Activated CD4-positive, alpha-beta memory T cell treated with anti-CD3 and anti-CD28 coated beads for 36 hours (primary cell): ENCODE measurements around the gene ESRRG. TPM values are rescaled to one million over a fixed set of nuclear protein-coding genes. Genes with fewer than 3 reads are reported as not detected.

Source experiments
- CTCF ChIA-PET: fragments of 350-600 bp; sonication (Branson Sonifier 250); formaldehyde crosslinking; loops from one replicate; lab custom pipeline; 2021; ENCODE audit warnings: antibody characterized with exemption, inconsistent platforms; lab: Charles Lee
- POLR2A ChIA-PET: fragments of 350-600 bp; sonication (Branson Sonifier 250); formaldehyde crosslinking; loops from one replicate; lab custom pipeline; 2021; ENCODE audit warnings: antibody characterized with exemption; lab: Charles Lee
- DNase-seq: peaks from one replicate; pipeline ENCODE4 v3.0.0-alpha.2; 2020
- H3K27ac Mint-ChIP-seq: one replicate; pipeline ENCODE4 v1.8.0; 2021; ENCODE audit warnings: mixed read lengths
- H3K27me3 Mint-ChIP-seq: one replicate; pipeline ENCODE4 v1.8.0; 2021; ENCODE audit warnings: mixed read lengths
- H3K36me3 Mint-ChIP-seq: one replicate; pipeline ENCODE4 v1.8.0; 2021; ENCODE audit warnings: mixed read lengths
- H3K4me1 Mint-ChIP-seq: one replicate; pipeline ENCODE4 v1.8.0; 2021; ENCODE audit warnings: low read depth, mixed read lengths
- H3K4me3 Mint-ChIP-seq: one replicate; pipeline ENCODE4 v1.8.0; 2021; ENCODE audit warnings: mild to moderate bottlenecking, mixed read lengths
- H3K9me3 Mint-ChIP-seq: one replicate; pipeline ENCODE4 v1.8.0; 2021; ENCODE audit warnings: mixed read lengths
- intact Hi-C: fragments of 100-400 bp; cut with micrococcal nuclease; formaldehyde crosslinking; loops from one replicate; pipeline ENCODE4 v1.15.1; 2023
- total RNA-seq, 2 experiments: library from RNA; stranded (reverse); gene quantifications; one replicate each; pipeline ENCODE4 v1.2.3, GENCODE V29; 2021

The ESRRG gene
- total RNA-seq, 2 experiments from 2014 or later = not detected

- POLR2A ChIA-PET = no interaction called here
- H3K27ac Mint-ChIP-seq = no peak overlapping the region
- no peaks in the 10 kb centered on the region for H3K27me3 Mint-ChIP-seq
- CTCF ChIA-PET = no interaction called here
- DNase-seq = no peak
- H3K36me3 Mint-ChIP-seq = no peaks in the 10 kb centered on the region
- intact Hi-C loops = no loop called here
- peaks cover 11% of the 10 kb centered on the region for H3K9me3 Mint-ChIP-seq
- H3K4me1 Mint-ChIP-seq = no peaks in the 10 kb centered on the region
- no peak overlapping the region for H3K4me3 Mint-ChIP-seq
Measured at GRCh38 chr1:216614011-216614934, 109.0 kb downstream of the ESRRG start.

DNA sequence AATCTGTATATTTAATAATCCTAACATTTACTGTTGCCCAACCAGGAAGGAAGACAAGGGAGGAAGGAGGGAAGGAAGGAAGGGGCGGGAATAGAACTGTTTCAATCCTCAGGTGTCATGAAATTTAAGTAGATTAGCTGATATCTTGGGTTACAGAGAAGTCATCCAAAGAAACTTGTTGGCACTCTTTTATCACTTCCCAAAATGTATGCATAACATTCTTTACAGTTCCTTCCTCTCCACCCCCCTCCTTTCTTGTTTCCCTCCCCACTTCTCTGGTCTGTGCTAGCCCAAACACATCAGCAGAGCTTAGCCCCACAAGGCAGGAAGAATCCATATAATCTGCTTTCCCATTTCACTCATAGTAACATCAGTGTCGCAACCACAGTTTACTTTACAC, 110.9 kb downstream of the ESRRG start:
- Mint-ChIP-seq H3K36me3 (no peaks in the 10 kb centered on the region), H3K9me3 (peaks cover 11% of the 10 kb centered on the region)
- intact Hi-C loops = no loop called here

DNA sequence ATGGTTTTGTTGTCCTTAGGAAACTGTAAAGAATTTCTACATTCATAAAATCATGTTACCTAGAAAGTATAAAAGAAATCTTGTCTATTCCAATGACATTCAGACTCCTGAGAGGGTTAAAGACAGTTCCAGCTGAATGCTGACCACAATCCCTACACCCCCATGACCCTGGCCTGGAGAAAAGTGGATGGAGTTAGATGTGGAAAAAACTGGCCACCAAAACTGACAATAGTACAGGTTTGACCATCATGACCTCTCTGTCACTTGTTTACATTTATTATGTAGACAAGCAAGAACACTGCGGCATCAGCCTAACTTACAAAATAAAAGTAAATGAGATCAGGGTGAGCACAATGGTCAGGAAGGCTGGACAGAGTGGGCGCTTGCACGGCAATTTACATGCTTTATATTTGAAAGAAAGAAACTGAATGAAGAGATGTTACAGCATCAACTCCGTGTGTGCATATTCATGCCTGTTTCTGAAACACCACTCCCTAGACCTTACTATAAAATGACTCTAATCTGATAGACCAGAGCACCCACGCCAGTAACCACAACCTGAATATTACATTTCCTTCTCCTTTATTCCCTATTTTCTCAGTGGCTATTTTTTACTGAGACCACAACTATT, 116.0 kb downstream of the ESRRG start:
- peaks cover 4% of the 10 kb centered on the region for H3K9me3 Mint-ChIP-seq
- CTCF ChIA-PET = no interaction called here
- H3K4me1 Mint-ChIP-seq = no peaks in the 10 kb centered on the region

More for the DNA sequence above, 110.9 kb downstream of the ESRRG start:
- DNase-seq = no peak
- ChIA-PET POLR2A (no interaction called here), CTCF (no interaction called here)
- no peaks in the 10 kb centered on the region for H3K27me3 Mint-ChIP-seq
- no peak overlapping the region for H3K27ac Mint-ChIP-seq
- no peaks in the 10 kb centered on the region for H3K4me1 Mint-ChIP-seq
- no peak overlapping the region for H3K4me3 Mint-ChIP-seq

GRCh38 chr1:216606047-216606637, 117.1 kb downstream of the ESRRG start:
- CTCF ChIA-PET = no interaction called here

More for the DNA sequence above, 116.0 kb downstream of the ESRRG start:
- Mint-ChIP-seq H3K4me3 (no peak overlapping the region), H3K27me3 (no peaks in the 10 kb centered on the region), H3K27ac (no peak overlapping the region), H3K36me3 (no peaks in the 10 kb centered on the region)
- POLR2A ChIA-PET = no interaction called here
- DNase-seq = no peak
- intact Hi-C loops = no loop called here

GRCh38 chr1:216604771-216605170, 118.5 kb downstream of the ESRRG start:
- Mint-ChIP-seq H3K36me3 (no peaks in the 10 kb centered on the region), H3K9me3 (no peaks in the 10 kb centered on the region), H3K4me3 (no peak overlapping the region), H3K4me1 (peaks cover 3% of the 10 kb centered on the region), H3K27ac (no peak overlapping the region), H3K27me3 (peaks cover 9% of the 10 kb centered on the region)
- intact Hi-C loops = no loop called here
- ChIA-PET POLR2A (no interaction called here), CTCF (no interaction called here)
- no peak for DNase-seq

More at GRCh38 chr1:216606047-216606637, 117.1 kb downstream of the ESRRG start:
- DNase-seq = no peak
- H3K27ac Mint-ChIP-seq = no peak overlapping the region
- no peaks in the 10 kb centered on the region for H3K36me3 Mint-ChIP-seq
- no peaks in the 10 kb centered on the region for H3K27me3 Mint-ChIP-seq
- H3K4me3 Mint-ChIP-seq = no peak overlapping the region
- POLR2A ChIA-PET = no interaction called here
- peaks cover under 1% of the 10 kb centered on the region for H3K9me3 Mint-ChIP-seq
- H3K4me1 Mint-ChIP-seq = no peaks in the 10 kb centered on the region
- intact Hi-C loops = no loop called here

- ChIA-PET CTCF (no interaction called here), POLR2A (no interaction called here)
- Mint-ChIP-seq H3K4me1 (peaks cover 3% of the 10 kb centered on the region), H3K9me3 (no peaks in the 10 kb centered on the region), H3K36me3 (no peaks in the 10 kb centered on the region), H3K27ac (no peak overlapping the region), H3K4me3 (no peak overlapping the region), H3K27me3 (peaks cover 9% of the 10 kb centered on the region)
- no peak for DNase-seq
- intact Hi-C loops = no loop called here
Measured at GRCh38 chr1:216600730-216601609, 122.3 kb downstream of the ESRRG start.

DNA sequence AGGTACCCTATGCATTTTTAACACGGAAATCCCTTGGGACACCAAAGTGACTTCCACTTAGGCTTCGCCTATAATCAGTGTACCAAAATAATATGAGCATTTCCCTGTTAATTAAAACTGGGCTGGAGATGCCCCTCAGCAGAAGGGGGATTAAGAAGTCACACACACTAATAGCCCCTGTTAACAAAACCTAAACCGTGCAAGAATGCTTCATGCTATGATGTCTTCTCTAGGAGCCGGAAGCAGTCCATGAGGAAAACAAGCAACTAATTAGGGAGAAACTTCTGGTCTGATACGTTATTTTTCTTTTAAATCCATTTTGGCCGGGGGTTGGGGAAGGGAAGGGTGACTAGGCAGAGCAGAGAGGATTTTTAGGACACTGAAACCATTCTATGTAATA, 123.4 kb downstream of the ESRRG start:
- Mint-ChIP-seq H3K27me3 (peaks cover 9% of the 10 kb centered on the region), H3K4me1 (peaks cover 3% of the 10 kb centered on the region), H3K4me3 (no peak overlapping the region), H3K36me3 (no peaks in the 10 kb centered on the region), H3K9me3 (no peaks in the 10 kb centered on the region), H3K27ac (no peak overlapping the region)
- ChIA-PET POLR2A (no interaction called here), CTCF (no interaction called here)
- DNase-seq = no peak
- intact Hi-C loops = no loop called here

DNA sequence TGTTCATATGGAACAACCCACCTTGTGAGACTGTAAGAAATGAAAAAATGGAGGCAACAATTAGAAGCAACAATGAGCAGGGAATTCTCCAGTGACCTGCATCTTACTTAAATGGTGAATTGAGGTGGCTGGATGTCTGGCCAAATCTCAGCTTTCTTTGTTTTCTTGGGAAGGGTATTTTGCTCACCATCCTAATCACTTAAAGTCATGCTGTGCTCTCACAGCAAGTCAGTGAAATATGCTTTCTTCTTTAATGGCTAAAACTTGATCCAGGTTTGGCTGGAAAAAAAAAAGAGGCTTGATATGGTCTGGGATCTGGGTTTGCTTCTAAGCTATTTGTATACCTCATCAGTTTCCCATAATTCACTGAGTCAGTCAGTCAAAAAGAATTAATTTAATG, 124.8 kb downstream of the ESRRG start:
- Mint-ChIP-seq H3K4me1 (peaks cover 3% of the 10 kb centered on the region), H3K9me3 (no peaks in the 10 kb centered on the region), H3K27ac (no peak overlapping the region), H3K36me3 (no peaks in the 10 kb centered on the region), H3K27me3 (peaks cover 9% of the 10 kb centered on the region), H3K4me3 (no peak overlapping the region)
- DNase-seq = no peak
- intact Hi-C loops = no loop called here
- ChIA-PET CTCF (no interaction called here), POLR2A (interaction anchor here (0.7 kb wide), 1 partner anchor 19 kb away, joined by 3 read pairs; no protein-coding TSS in a partner anchor)

DNA sequence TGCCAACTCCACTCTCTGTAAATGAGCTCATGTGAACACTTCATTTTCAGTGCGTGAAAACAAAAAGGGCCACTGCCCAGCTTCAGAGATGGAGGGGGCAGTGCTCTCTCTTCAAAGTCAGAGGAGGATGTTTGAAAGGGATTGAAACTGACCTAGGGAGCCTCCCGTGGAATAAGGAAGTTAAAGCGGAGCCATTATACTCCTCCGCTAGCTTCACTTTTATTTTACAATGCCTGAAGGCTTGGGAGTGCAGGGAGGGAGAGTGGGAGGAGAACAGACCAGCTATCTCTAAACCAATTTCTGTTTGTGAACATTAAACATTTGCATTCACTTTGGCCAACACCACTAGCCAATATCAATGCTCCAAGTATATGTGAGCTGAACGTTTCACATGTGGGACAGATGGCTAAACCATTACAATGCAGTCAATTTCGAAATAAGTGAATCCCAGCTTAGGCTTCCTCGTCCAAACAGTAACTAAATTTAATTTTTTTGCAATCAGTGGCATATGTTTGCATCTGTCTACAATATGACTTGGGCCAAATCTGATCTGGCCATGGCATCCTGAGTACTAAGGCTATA, 126.9 kb downstream of the ESRRG start:
- peaks cover 5% of the 10 kb centered on the region for H3K9me3 Mint-ChIP-seq
- peaks cover 9% of the 10 kb centered on the region for H3K27me3 Mint-ChIP-seq
- POLR2A ChIA-PET = no interaction called here
- no peak for DNase-seq
- intact Hi-C loops = no loop called here
- H3K4me1 Mint-ChIP-seq = peaks cover 3% of the 10 kb centered on the region
- H3K36me3 Mint-ChIP-seq = no peaks in the 10 kb centered on the region
- no peak overlapping the region for H3K27ac Mint-ChIP-seq
- H3K4me3 Mint-ChIP-seq = no peak overlapping the region
- CTCF ChIA-PET = no interaction called here

GRCh38 chr1:216587715-216588114, 135.5 kb downstream of the ESRRG start:
- intact Hi-C loops = no loop called here
- H3K27ac Mint-ChIP-seq = no peak overlapping the region
- H3K4me3 Mint-ChIP-seq = no peak overlapping the region
- ChIA-PET CTCF (no interaction called here), POLR2A (no interaction called here)
- H3K27me3 Mint-ChIP-seq = no peaks in the 10 kb centered on the region
- no peaks in the 10 kb centered on the region for H3K36me3 Mint-ChIP-seq
- no peaks in the 10 kb centered on the region for H3K4me1 Mint-ChIP-seq
- H3K9me3 Mint-ChIP-seq = peaks cover 13% of the 10 kb centered on the region
- DNase-seq = no peak

DNA sequence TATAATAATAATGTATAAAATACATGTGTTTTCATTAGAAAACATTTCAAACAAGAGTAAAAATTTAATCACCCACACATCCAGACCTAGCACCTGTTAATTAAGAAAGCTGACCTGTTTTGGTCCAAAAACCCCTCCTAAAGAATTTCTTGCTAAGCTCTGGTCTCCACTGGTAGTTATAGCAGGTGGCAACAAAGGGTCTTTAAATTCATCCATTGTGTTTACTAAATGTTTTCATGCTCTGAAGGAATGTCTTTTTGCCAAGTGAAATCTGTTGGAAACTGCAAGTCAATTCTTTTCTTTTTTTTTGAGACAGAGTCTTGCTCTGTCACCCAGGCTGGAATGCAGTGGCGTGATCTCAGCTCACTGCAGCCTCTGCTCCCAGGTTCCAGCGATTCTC, 141.1 kb downstream of the ESRRG start:
- CTCF ChIA-PET = no interaction called here
- no peaks in the 10 kb centered on the region for H3K4me1 Mint-ChIP-seq
- no peaks in the 10 kb centered on the region for H3K36me3 Mint-ChIP-seq
- DNase-seq = no peak
- H3K27ac Mint-ChIP-seq = no peak overlapping the region
- POLR2A ChIA-PET = no interaction called here
- H3K4me3 Mint-ChIP-seq = no peak overlapping the region
- intact Hi-C loops = no loop called here
- H3K9me3 Mint-ChIP-seq = peaks cover 9% of the 10 kb centered on the region
- H3K27me3 Mint-ChIP-seq = no peaks in the 10 kb centered on the region
